Fibroblast of lung (primary cell): ENCODE measurements around the gene NOP14. TPM values are rescaled to one million over a fixed set of nuclear protein-coding genes. Genes with fewer than 3 reads are reported as not detected.

Experiments
- DNase-seq, 2 donors: peaks; one replicate each; pipeline versions ENCODE4 v3.0.0 to v3.0.0-alpha.2; 2010; ENCODE audit warnings: low read depth in 2 of 2
- H2AFZ ChIP-seq: 2 replicates; pipeline ENCODE4 v1.5.1; 2012; ENCODE audit warnings: low read length, control low read depth, inconsistent platforms
- H3K27ac ChIP-seq: 2 replicates; pipeline ENCODE4 v1.5.1; 2011; ENCODE audit warnings: low read length, control low read depth; ENCODE audit not compliant: insufficient read depth
- H3K27me3 ChIP-seq: 2 replicates; pipeline ENCODE4 v1.5.1; 2011; ENCODE audit warnings: mild to moderate bottlenecking, low read length; ENCODE audit not compliant: control insufficient read depth, insufficient read depth
- H3K36me3 ChIP-seq: 2 replicates; pipeline ENCODE4 v1.5.1; 2011; ENCODE audit warnings: low read length; ENCODE audit not compliant: control insufficient read depth, insufficient read depth
- H3K4me1 ChIP-seq: 2 replicates; pipeline ENCODE4 v1.5.1; 2011; ENCODE audit warnings: low read length; ENCODE audit not compliant: control insufficient read depth, insufficient read depth; ENCODE audit errors: extremely low read depth
- H3K4me2 ChIP-seq: 2 replicates; pipeline ENCODE4 v1.5.1; 2011; ENCODE audit warnings: low read length, control low read depth; ENCODE audit not compliant: insufficient read depth; ENCODE audit errors: extremely low read depth
- H3K4me3 ChIP-seq, 4 experiments: fragments of 200-600 bp in 1 of 4; sonication (generic) in 1 of 4; replicated peaks in 1 of 4; 2 replicates each; pipeline ENCODE4 v1.5.1; 2011 to 2016; ENCODE audit warnings: low read length in 4 of 4, low read depth in 3 of 4, mild to moderate bottlenecking in 3 of 4, control low read depth in 2 of 4, inconsistent platforms in 1 of 4, mixed read lengths in 1 of 4; ENCODE audit not compliant: insufficient read depth in 1 of 4; ENCODE audit errors: control extremely low read depth in 1 of 4
- H3K79me2 ChIP-seq: 2 replicates; pipeline ENCODE4 v1.5.1; 2012; ENCODE audit warnings: mild to moderate bottlenecking, low read length, inconsistent platforms; ENCODE audit not compliant: control insufficient read depth, insufficient read depth
- H3K9ac ChIP-seq: 2 replicates; pipeline ENCODE4 v1.5.1; 2011; ENCODE audit warnings: mild to moderate bottlenecking, low read length, control low read depth; ENCODE audit not compliant: insufficient read depth
- H3K9me3 ChIP-seq: 2 replicates; pipeline ENCODE4 v1.5.1; 2012; ENCODE audit warnings: low read depth, low read length; ENCODE audit not compliant: control insufficient read depth, insufficient read depth
- H4K20me1 ChIP-seq: 2 replicates; pipeline ENCODE4 v1.5.1; 2011; ENCODE audit warnings: low read length; ENCODE audit not compliant: control insufficient read depth, insufficient read depth; ENCODE audit errors: extremely low read depth
- CTCF ChIP-seq, 2 donors: IDR thresholded peaks in 1 of 2; conservative IDR thresholded peaks in 1 of 2; 1 replicate in 1 of 2; 2 replicates in 1 of 2; pipeline ENCODE4 v1.5.1; 2011 to 2012; ENCODE audit warnings: low read length in 2 of 2, control low read depth in 1 of 2, inconsistent platforms in 1 of 2, low read depth in 1 of 2, mild to moderate bottlenecking in 1 of 2
- EZH2 ChIP-seq: IDR thresholded peaks from 2 replicates; pipeline ENCODE4 v1.5.1; 2012; ENCODE audit warnings: low read length, control low read depth, mild to moderate bottlenecking; ENCODE audit errors: missing control alignments
- polyA plus RNA-seq, 2 donors: library from polyadenylated mRNA; depleted of rRNA in 1 of 2; stranded (reverse) in 1 of 2; unstranded in 1 of 2; fragments of >200 nt; gene quantifications; 2 replicates each; pipeline ENCODE4 v1.2.1, GENCODE V29; 2011 to 2012; ENCODE audit warnings: missing spikeins in 1 of 2
- total RNA-seq: library from RNA; depleted of rRNA; stranded (reverse); fragments of >200 nt; gene quantifications from 2 replicates; pipeline ENCODE4 v1.2.1, GENCODE V29; 2014

Gene NOP14
- total and polyA plus RNA-seq, 2 donors (not counting 1 experiment from before 2014, with no cell fraction given), result 13.1 to 16.7 TPM

- Histone ChIP-seq H3K4me3 (peak overlapping the region; percentile 52 to 97 (median 84)), H3K4me2 (peak overlapping the region; percentile 79), H3K9ac (peak overlapping the region; percentile 92), H3K9me3 (no peaks in the 10 kb centered on the region), H3K79me2 (peaks cover 29% of the 10 kb centered on the region), H3K27me3 (no peaks in the 10 kb centered on the region), H3K27ac (peak overlapping the region; percentile 69), H3K36me3 (peaks cover 43% of the 10 kb centered on the region), H3K4me1 (peaks cover 15% of the 10 kb centered on the region), H4K20me1 (no peaks in the 10 kb centered on the region), H2AFZ (no peak overlapping the region)
- peak; percentile 43 to 48 for DNase-seq
- no peak for TF ChIP-seq CTCF (conservative IDR thresholded peaks at IDR 0.05 in 1 of 2, IDR thresholded peaks at IDR 0.05 in 1 of 2; ENCODE audit: low read depth in 1 of 2, low read length in 2 of 2)
- TF ChIP-seq EZH2, result no peak
Measured at GRCh38 chr4:2934077-2934812, 29.0 kb downstream of the NOP14 start.

- H3K36me3 ChIP-seq, result peaks cover 42% of the 10 kb centered on the region
Measured at GRCh38 chr4:2933566-2934076, 29.6 kb downstream of the NOP14 start.

More at GRCh38 chr4:2933566-2934076, 29.6 kb downstream of the NOP14 start:
- DNase-seq, result no peak
- Histone ChIP-seq H3K4me3 (peak overlapping the region; percentile 52 to 68 (median 61)), H3K9me3 (no peaks in the 10 kb centered on the region), H3K4me2 (peak overlapping the region; percentile 79), H2AFZ (no peak overlapping the region), H3K79me2 (peaks cover 29% of the 10 kb centered on the region), H3K27ac (peak overlapping the region; percentile 69), H3K9ac (peak overlapping the region; percentile 82), H4K20me1 (no peaks in the 10 kb centered on the region), H3K27me3 (no peaks in the 10 kb centered on the region), H3K4me1 (peaks cover 15% of the 10 kb centered on the region)
- no peak for TF ChIP-seq EZH2
- no peak for TF ChIP-seq CTCF (conservative IDR thresholded peaks at IDR 0.05 in 1 of 2, IDR thresholded peaks at IDR 0.05 in 1 of 2; ENCODE audit: low read depth in 1 of 2, low read length in 2 of 2)
